Activated CD4-positive, alpha-beta T cell treated with anti-CD3 and anti-CD28 coated beads, Interleukin-2, Interleukin-6, amounts not matched to agents 100 ng/mL and 50 ng/mL, durations not matched to agents 16 hours and 8 hours (primary cell): ENCODE data around the gene OPRL1.

Experiments
- DNase-seq: peaks from one replicate; pipeline ENCODE4 v3.0.0-alpha.2; 2020

Gene OPRL1

GRCh38 chr20:64146301-64146935 is 66.5 kb downstream of the OPRL1 start:
- no peak for DNase-seq

- DNase-seq, result no peak
These were observed 67.1 kb downstream of the OPRL1 start for GRCh38 chr20:64146936-64147477.

GRCh38 chr20:64148581-64148980 is 68.7 kb downstream of the OPRL1 start:
- DNase-seq, result no peak

GRCh38 chr20:64149141-64149540 is 69.3 kb downstream of the OPRL1 start:
- no peak for DNase-seq

DNA sequence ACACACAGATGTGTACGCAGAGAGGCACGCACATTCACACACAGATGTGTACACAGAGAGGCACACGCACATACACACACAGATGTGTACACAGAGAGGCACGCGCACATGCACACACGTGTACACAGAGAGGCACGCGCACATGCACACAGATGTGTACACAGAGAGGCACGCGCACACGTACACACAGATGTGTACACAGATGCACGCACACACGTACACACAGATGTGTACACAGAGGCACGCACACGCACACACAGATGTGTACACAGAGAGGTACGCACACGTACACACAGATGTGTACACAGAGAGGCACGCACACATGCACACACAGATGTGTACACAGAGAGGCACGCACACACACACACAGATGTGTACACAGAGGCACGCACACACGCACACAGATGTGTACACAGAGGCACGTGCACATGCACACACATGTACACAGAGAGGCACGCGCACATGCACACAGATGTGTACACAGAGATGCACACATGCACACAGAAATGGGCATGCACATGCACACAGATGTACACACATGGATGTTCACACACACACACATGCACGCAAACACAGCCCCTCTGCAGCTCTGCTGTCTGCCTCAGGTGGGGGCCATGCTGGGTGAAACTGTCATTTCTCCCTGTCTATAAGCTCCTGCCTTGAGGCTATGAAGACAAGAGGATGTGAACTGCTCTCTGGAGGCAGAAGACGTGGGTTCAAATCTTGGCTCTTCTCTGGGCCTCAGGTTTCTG is 70.1 kb downstream of the OPRL1 start:
- no peak for DNase-seq
